Memory B cell (primary cell): ENCODE results near the gene MYO1H.

Source experiments
- ATAC-seq: fragments of 150-1000 bp; cut with Tn5 transposase; 2 replicates; pipeline ENCODE4 v1.10.0; 2021; ENCODE audit warnings: low read depth, mild to moderate bottlenecking, moderate library complexity
- DNase-seq, 2 donors: peaks; one replicate each; pipeline ENCODE4 v3.0.0; 2022; ENCODE audit warnings: low spot score in 2 of 2
- H3K27ac Mint-ChIP-seq: one replicate; pipeline ENCODE4 v1.8.0; 2022; ENCODE audit warnings: mild to moderate bottlenecking, moderate library complexity, mixed read lengths
- H3K27me3 Mint-ChIP-seq: one replicate; pipeline ENCODE4 v1.8.0; 2022; ENCODE audit warnings: mixed read lengths
- H3K36me3 Mint-ChIP-seq: one replicate; pipeline ENCODE4 v1.8.0; 2022; ENCODE audit warnings: mild to moderate bottlenecking, mixed read lengths
- H3K4me1 Mint-ChIP-seq: one replicate; pipeline ENCODE4 v1.8.0; 2022; ENCODE audit warnings: mixed read lengths
- H3K4me3 Mint-ChIP-seq: one replicate; pipeline ENCODE4 v1.8.0; 2022; ENCODE audit warnings: mild to moderate bottlenecking, moderate library complexity, mixed read lengths
- H3K9me3 Mint-ChIP-seq: one replicate; pipeline ENCODE4 v1.8.0; 2022; ENCODE audit warnings: mixed read lengths

The MYO1H gene

GRCh38 chr12:109487181-109488050 is 139.7 kb downstream of the MYO1H start:
- Mint-ChIP-seq H3K36me3 (peaks cover 24% of the 10 kb centered on the region), H3K9me3 (no peaks in the 10 kb centered on the region), H3K27ac (no peak overlapping the region), H3K27me3 (no peaks in the 10 kb centered on the region), H3K4me1 (no peaks in the 10 kb centered on the region), H3K4me3 (no peak overlapping the region)
- DNase-seq (no peak), ATAC-seq (no peak)

GRCh38 chr12:109488051-109488665 is 140.5 kb downstream of the MYO1H start:
- Mint-ChIP-seq H3K27me3 (no peaks in the 10 kb centered on the region), H3K36me3 (peaks cover 25% of the 10 kb centered on the region), H3K9me3 (no peaks in the 10 kb centered on the region), H3K27ac (no peak overlapping the region), H3K4me1 (no peaks in the 10 kb centered on the region), H3K4me3 (no peak overlapping the region)
- DNase-seq (no peak), ATAC-seq (no peak)

GRCh38 chr12:109489016-109489954 is 141.6 kb downstream of the MYO1H start:
- Mint-ChIP-seq H3K4me3 (no peak overlapping the region), H3K36me3 (peaks cover 28% of the 10 kb centered on the region), H3K9me3 (no peaks in the 10 kb centered on the region), H3K27me3 (no peaks in the 10 kb centered on the region), H3K4me1 (no peaks in the 10 kb centered on the region), H3K27ac (no peak overlapping the region)
- ATAC-seq (no peak), DNase-seq (no peak)

GRCh38 chr12:109489955-109490565 is 142.4 kb downstream of the MYO1H start:
- H3K27ac Mint-ChIP-seq, result no peak overlapping the region

GRCh38 chr12:109491671-109492070 is 144.0 kb downstream of the MYO1H start:
- Mint-ChIP-seq H3K36me3 (peaks cover 32% of the 10 kb centered on the region), H3K4me3 (no peak overlapping the region), H3K4me1 (no peaks in the 10 kb centered on the region), H3K9me3 (peaks cover 1% of the 10 kb centered on the region), H3K27ac (no peak overlapping the region), H3K27me3 (no peaks in the 10 kb centered on the region)
- ATAC-seq, result no peak
- no peak for DNase-seq

More at GRCh38 chr12:109489955-109490565, 142.4 kb downstream of the MYO1H start:
- no peaks in the 10 kb centered on the region for H3K4me1 Mint-ChIP-seq
- H3K4me3 Mint-ChIP-seq, result no peak overlapping the region
- DNase-seq, result no peak
- ATAC-seq, result no peak
- peaks cover 31% of the 10 kb centered on the region for H3K36me3 Mint-ChIP-seq
- H3K9me3 Mint-ChIP-seq, result no peaks in the 10 kb centered on the region
- no peaks in the 10 kb centered on the region for H3K27me3 Mint-ChIP-seq

GRCh38 chr12:109492371-109492770 is 144.7 kb downstream of the MYO1H start:
- Mint-ChIP-seq H3K36me3 (peaks cover 32% of the 10 kb centered on the region), H3K9me3 (peaks cover 1% of the 10 kb centered on the region), H3K4me1 (no peaks in the 10 kb centered on the region), H3K27ac (no peak overlapping the region), H3K27me3 (no peaks in the 10 kb centered on the region), H3K4me3 (no peak overlapping the region)
- DNase-seq (no peak), ATAC-seq (no peak)

GRCh38 chr12:109493090-109493489 is 145.4 kb downstream of the MYO1H start:
- Mint-ChIP-seq H3K4me1 (no peaks in the 10 kb centered on the region), H3K4me3 (no peak overlapping the region), H3K27me3 (no peaks in the 10 kb centered on the region), H3K9me3 (peaks cover 1% of the 10 kb centered on the region), H3K36me3 (peaks cover 37% of the 10 kb centered on the region), H3K27ac (no peak overlapping the region)
- DNase-seq (no peak), ATAC-seq (no peak)

- peaks cover 1% of the 10 kb centered on the region for H3K9me3 Mint-ChIP-seq
- H3K27ac Mint-ChIP-seq, result no peak overlapping the region
- ATAC-seq (no peak), DNase-seq (no peak)
- peaks cover 40% of the 10 kb centered on the region for H3K36me3 Mint-ChIP-seq
- no peaks in the 10 kb centered on the region for H3K27me3 Mint-ChIP-seq
- no peak overlapping the region for H3K4me3 Mint-ChIP-seq
- no peaks in the 10 kb centered on the region for H3K4me1 Mint-ChIP-seq
Measured at GRCh38 chr12:109493938-109494337, 146.2 kb downstream of the MYO1H start.

- H3K4me3 Mint-ChIP-seq, result no peak overlapping the region
- no peaks in the 10 kb centered on the region for H3K27me3 Mint-ChIP-seq
- ATAC-seq, result no peak
- peaks cover 38% of the 10 kb centered on the region for H3K36me3 Mint-ChIP-seq
- H3K27ac Mint-ChIP-seq, result no peak overlapping the region
- no peak for DNase-seq
- H3K4me1 Mint-ChIP-seq, result no peaks in the 10 kb centered on the region
- peaks cover 1% of the 10 kb centered on the region for H3K9me3 Mint-ChIP-seq
Measured at GRCh38 chr12:109494348-109494881, 146.7 kb downstream of the MYO1H start.

GRCh38 chr12:109495012-109495411 is 147.3 kb downstream of the MYO1H start:
- Mint-ChIP-seq H3K9me3 (peaks cover 1% of the 10 kb centered on the region), H3K36me3 (peaks cover 40% of the 10 kb centered on the region), H3K4me3 (no peak overlapping the region), H3K27me3 (no peaks in the 10 kb centered on the region), H3K27ac (no peak overlapping the region), H3K4me1 (no peaks in the 10 kb centered on the region)
- DNase-seq, result no peak
- ATAC-seq, result no peak

- Mint-ChIP-seq H3K4me3 (no peak overlapping the region), H3K27me3 (no peaks in the 10 kb centered on the region), H3K27ac (no peak overlapping the region), H3K9me3 (peaks cover 1% of the 10 kb centered on the region), H3K36me3 (peaks cover 43% of the 10 kb centered on the region), H3K4me1 (no peaks in the 10 kb centered on the region)
- no peak for DNase-seq
- ATAC-seq, result no peak
Measured at GRCh38 chr12:109496306-109496705, 148.6 kb downstream of the MYO1H start.

- H3K36me3 Mint-ChIP-seq, result peaks cover 43% of the 10 kb centered on the region
- ATAC-seq (no peak), DNase-seq (no peak)
- no peaks in the 10 kb centered on the region for H3K27me3 Mint-ChIP-seq
- H3K4me1 Mint-ChIP-seq, result no peaks in the 10 kb centered on the region
- no peak overlapping the region for H3K27ac Mint-ChIP-seq
- no peak overlapping the region for H3K4me3 Mint-ChIP-seq
- H3K9me3 Mint-ChIP-seq, result peaks cover 1% of the 10 kb centered on the region
Measured at GRCh38 chr12:109497675-109498074, 150.0 kb downstream of the MYO1H start.
